Stimulated activated CD4-positive, alpha-beta T cell treated with anti-CD3 and anti-CD28 coated beads, Interleukin-4, amount 100 ng/mL, for 4 hours (primary cell): Measurements from ENCODE around the gene SH2D3C.
A peak's percentile ranks its signal among the peaks of the same experiment; 100 is the strongest.
"Not testable (repeated sequence)": the region's sequence is repeated elsewhere in the genome, so short reads cannot be mapped to it uniquely, and the experiment has no call there.

Experiments used
- DNase-seq, 2 experiments: peaks; one replicate each; pipeline ENCODE4 v3.0.0-alpha.2; 2020

SH2D3C gene

GRCh38 chr9:127783111-127784008 lies 4.9 kb upstream of the SH2D3C start:
- peak; percentile 43 to 56 for DNase-seq

- no peak for DNase-seq
Observed at GRCh38 chr9:127781806-127782205, 3.3 kb upstream of the SH2D3C start.

GRCh38 chr9:127780909-127781308 lies 2.4 kb upstream of the SH2D3C start:
- not testable (repeated sequence) for DNase-seq

- no peak for DNase-seq
Observed at GRCh38 chr9:127780126-127780885, 1.8 kb upstream of the SH2D3C start.

GRCh38 chr9:127779136-127779981 lies 893 bp upstream of the SH2D3C start:
- peak in 1 of 2 experiments; percentile 75 for DNase-seq

- no peak for DNase-seq
Observed at GRCh38 chr9:127777368-127777980, 992 bp downstream of the SH2D3C start.

GRCh38 chr9:127776924-127777289 lies 1.6 kb downstream of the SH2D3C start:
- DNase-seq: no peak

GRCh38 chr9:127776195-127776923 lies 2.1 kb downstream of the SH2D3C start:
- peak; percentile 56 to 78 for DNase-seq

GRCh38 chr9:127773981-127774380 lies 4.5 kb downstream of the SH2D3C start:
- DNase-seq: no peak

- DNase-seq: no peak
Observed at GRCh38 chr9:127773272-127773671, 5.2 kb downstream of the SH2D3C start.

- no peak for DNase-seq
Observed at GRCh38 chr9:127772603-127773002, 5.9 kb downstream of the SH2D3C start.

- no peak for DNase-seq
Observed at GRCh38 chr9:127771570-127772189, 6.8 kb downstream of the SH2D3C start.

- peak; percentile 95 to 97 for DNase-seq
Observed at GRCh38 chr9:127770905-127771569, 7.4 kb downstream of the SH2D3C start.

GRCh38 chr9:127770583-127770904 lies 7.9 kb downstream of the SH2D3C start:
- no peak for DNase-seq

- no peak for DNase-seq
Observed at GRCh38 chr9:127769929-127770582, 8.4 kb downstream of the SH2D3C start.

GRCh38 chr9:127769101-127769500 lies 9.4 kb downstream of the SH2D3C start:
- no peak for DNase-seq

GRCh38 chr9:127768698-127769097 lies 9.8 kb downstream of the SH2D3C start:
- no peak for DNase-seq

GRCh38 chr9:127767909-127768331 lies 10.5 kb downstream of the SH2D3C start:
- no peak for DNase-seq

GRCh38 chr9:127767410-127767809 lies 11.1 kb downstream of the SH2D3C start:
- DNase-seq: no peak

- no peak for DNase-seq
Observed at GRCh38 chr9:127765418-127765817, 13.0 kb downstream of the SH2D3C start.
